Rectal smooth muscle tissue (tissue), 1 donor: ENCODE results near the gene OLFM1.

ENCODE experiments used
- H3K27ac ChIP-seq: one replicate; pipeline ENCODE4 v1.7.0; 2013; ENCODE audit warnings: low read depth, low read length, inconsistent platforms
- H3K27me3 ChIP-seq: one replicate; pipeline ENCODE4 v1.7.0; 2013; ENCODE audit warnings: low read length; ENCODE audit not compliant: control insufficient read depth, insufficient read depth
- H3K36me3 ChIP-seq: one replicate; pipeline ENCODE4 v1.7.0; 2013; ENCODE audit warnings: low read length; ENCODE audit not compliant: control insufficient read depth, insufficient read depth
- H3K4me1 ChIP-seq: one replicate; pipeline ENCODE4 v1.7.0; 2013; ENCODE audit warnings: low read length; ENCODE audit not compliant: control insufficient read depth, insufficient read depth
- H3K4me3 ChIP-seq: one replicate; pipeline ENCODE4 v1.7.0; 2013; ENCODE audit warnings: low read length
- H3K9ac ChIP-seq: one replicate; pipeline ENCODE4 v1.7.0; 2013; ENCODE audit warnings: low read length

Gene OLFM1

GRCh38 chr9:135087489-135087792, at the start of gene OLFM1:
Gene OLFM1 (plus strand): TSS chr9:135087668. CDS start chr9:135087990, 322 bp downstream.
- H3K36me3 ChIP-seq: no peaks in the 10 kb centered on the region
- H3K4me1 ChIP-seq: peaks cover 3% of the 10 kb centered on the region
- H3K4me3 ChIP-seq: peak within 1 kb of the TSS; percentile 44
- no peak within 1 kb of the TSS for H3K27ac ChIP-seq
- no peak within 1 kb of the TSS for H3K9ac ChIP-seq
- peaks cover 18% of the 10 kb centered on the region for H3K27me3 ChIP-seq

GRCh38 chr9:135038331-135038730, 49.1 kb upstream of the OLFM1 start:
- H3K9ac ChIP-seq: no peak overlapping the region
- no peaks in the 10 kb centered on the region for H3K4me1 ChIP-seq
- no peaks in the 10 kb centered on the region for H3K36me3 ChIP-seq
- H3K27me3 ChIP-seq: no peaks in the 10 kb centered on the region
- H3K27ac ChIP-seq: no peak overlapping the region
- no peak overlapping the region for H3K4me3 ChIP-seq

- Histone ChIP-seq H3K9ac (no peak overlapping the region), H3K4me1 (no peaks in the 10 kb centered on the region), H3K4me3 (no peak overlapping the region), H3K27ac (no peak overlapping the region), H3K27me3 (no peaks in the 10 kb centered on the region), H3K36me3 (no peaks in the 10 kb centered on the region)
Measured at GRCh38 chr9:135038826-135039225, 48.6 kb upstream of the OLFM1 start.

- Histone ChIP-seq H3K9ac (no peak overlapping the region), H3K4me1 (no peaks in the 10 kb centered on the region), H3K27me3 (no peaks in the 10 kb centered on the region), H3K27ac (no peak overlapping the region), H3K36me3 (no peaks in the 10 kb centered on the region), H3K4me3 (no peak overlapping the region)
Measured at GRCh38 chr9:135039266-135039870, 48.1 kb upstream of the OLFM1 start.

- H3K27ac ChIP-seq: no peak overlapping the region
- H3K4me1 ChIP-seq: no peaks in the 10 kb centered on the region
- H3K4me3 ChIP-seq: no peak overlapping the region
- no peaks in the 10 kb centered on the region for H3K27me3 ChIP-seq
- no peak overlapping the region for H3K9ac ChIP-seq
- H3K36me3 ChIP-seq: no peaks in the 10 kb centered on the region
Measured at GRCh38 chr9:135039916-135040645, 47.4 kb upstream of the OLFM1 start.

- H3K9ac ChIP-seq: no peak overlapping the region
- H3K27ac ChIP-seq: no peak overlapping the region
- H3K36me3 ChIP-seq: no peaks in the 10 kb centered on the region
- H3K4me3 ChIP-seq: no peak overlapping the region
- H3K27me3 ChIP-seq: peaks cover 3% of the 10 kb centered on the region
- no peaks in the 10 kb centered on the region for H3K4me1 ChIP-seq
Measured at GRCh38 chr9:135040892-135041291, 46.6 kb upstream of the OLFM1 start.

GRCh38 chr9:135043345-135043744, 44.1 kb upstream of the OLFM1 start:
- H3K4me1 ChIP-seq: no peaks in the 10 kb centered on the region
- H3K36me3 ChIP-seq: no peaks in the 10 kb centered on the region
- H3K9ac ChIP-seq: no peak overlapping the region
- peaks cover 3% of the 10 kb centered on the region for H3K27me3 ChIP-seq
- no peak overlapping the region for H3K4me3 ChIP-seq
- no peak overlapping the region for H3K27ac ChIP-seq

GRCh38 chr9:135045264-135045927, 42.1 kb upstream of the OLFM1 start:
- Histone ChIP-seq H3K27ac (no peak overlapping the region), H3K4me1 (no peaks in the 10 kb centered on the region), H3K9ac (no peak overlapping the region), H3K36me3 (no peaks in the 10 kb centered on the region), H3K27me3 (peaks cover 3% of the 10 kb centered on the region), H3K4me3 (no peak overlapping the region)

- Histone ChIP-seq H3K36me3 (no peaks in the 10 kb centered on the region), H3K4me1 (no peaks in the 10 kb centered on the region), H3K27me3 (peaks cover 3% of the 10 kb centered on the region), H3K27ac (no peak overlapping the region), H3K9ac (no peak overlapping the region), H3K4me3 (no peak overlapping the region)
Measured at GRCh38 chr9:135045928-135046738, 41.3 kb upstream of the OLFM1 start.

- no peak overlapping the region for H3K27ac ChIP-seq
- H3K27me3 ChIP-seq: peaks cover 3% of the 10 kb centered on the region
- no peaks in the 10 kb centered on the region for H3K36me3 ChIP-seq
- no peak overlapping the region for H3K4me3 ChIP-seq
- H3K4me1 ChIP-seq: no peaks in the 10 kb centered on the region
- H3K9ac ChIP-seq: no peak overlapping the region
Measured at GRCh38 chr9:135046739-135047350, 40.6 kb upstream of the OLFM1 start.

GRCh38 chr9:135047521-135047920, 39.9 kb upstream of the OLFM1 start:
- peaks cover 3% of the 10 kb centered on the region for H3K27me3 ChIP-seq
- H3K4me3 ChIP-seq: no peak overlapping the region
- H3K9ac ChIP-seq: no peak overlapping the region
- no peaks in the 10 kb centered on the region for H3K4me1 ChIP-seq
- H3K36me3 ChIP-seq: no peaks in the 10 kb centered on the region
- no peak overlapping the region for H3K27ac ChIP-seq
